Dermis blood vessel endothelial cell (primary cell): ENCODE results near the gene DMXL2. TPM values are rescaled to one million over a fixed set of nuclear protein-coding genes. Genes with fewer than 3 reads are reported as not detected.
"Not testable (repeated sequence)": the region's sequence is repeated elsewhere in the genome, so short reads cannot be mapped to it uniquely, and the experiment has no call there.

ENCODE experiments used
- DNase-seq: peaks from one replicate; pipeline ENCODE4 v3.0.0; 2010
- total RNA-seq: library from RNA; depleted of rRNA; stranded (reverse); fragments of >200 nt; gene quantifications from 2 replicates; pipeline ENCODE4 v1.2.3, GENCODE V29; 2014

The DMXL2 gene
- total RNA-seq, 1 donor from 2014 or later, result 12.6 TPM

DNA sequence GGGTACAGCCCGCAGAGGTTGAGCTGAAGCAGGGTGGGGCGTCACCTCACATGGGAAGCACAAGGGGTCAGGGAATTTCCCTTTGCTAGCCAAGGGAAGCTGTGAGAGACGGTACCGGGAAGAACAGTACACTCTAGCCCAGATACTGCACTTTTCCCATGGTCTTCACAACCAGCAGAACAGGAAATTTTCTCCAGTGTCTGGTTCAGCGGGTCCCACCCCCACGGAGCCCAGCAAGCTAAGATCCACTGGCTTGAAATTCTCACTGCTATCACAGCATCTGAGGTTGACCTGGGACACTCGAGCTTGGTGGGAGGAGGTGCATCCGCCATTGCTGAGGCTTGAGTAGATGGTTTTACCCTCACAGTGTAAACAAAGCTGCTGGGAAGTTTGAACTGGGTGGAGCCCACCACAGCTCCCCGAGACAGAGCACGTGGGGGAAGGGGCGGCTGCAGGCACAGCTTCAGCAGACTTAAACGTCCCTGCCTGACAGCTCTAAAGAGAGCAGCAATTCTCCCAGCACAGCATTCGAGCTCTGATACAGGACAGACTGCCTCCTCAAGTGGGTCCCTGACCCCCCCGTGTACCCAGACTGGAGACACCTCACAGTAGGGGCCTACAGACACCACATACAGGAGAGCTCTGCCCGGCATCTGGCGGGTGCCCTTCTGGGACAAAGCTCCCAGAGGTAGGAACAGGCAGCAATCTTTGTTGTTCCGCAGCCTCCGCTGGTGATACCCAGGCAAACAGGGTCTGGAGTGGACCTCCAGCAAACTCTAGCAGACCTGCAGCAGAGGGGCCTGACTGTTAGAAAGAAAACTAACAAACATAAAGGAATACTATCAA is 53.4 kb downstream of the DMXL2 start:
- not testable (repeated sequence) for DNase-seq

GRCh38 chr15:51561271-51561670 is 61.3 kb downstream of the DMXL2 start:
- DNase-seq, result no peak

GRCh38 chr15:51558876-51559275 is 63.7 kb downstream of the DMXL2 start:
- DNase-seq, result no peak

- no peak for DNase-seq
Measured at GRCh38 chr15:51558411-51558810, 64.2 kb downstream of the DMXL2 start.

DNA sequence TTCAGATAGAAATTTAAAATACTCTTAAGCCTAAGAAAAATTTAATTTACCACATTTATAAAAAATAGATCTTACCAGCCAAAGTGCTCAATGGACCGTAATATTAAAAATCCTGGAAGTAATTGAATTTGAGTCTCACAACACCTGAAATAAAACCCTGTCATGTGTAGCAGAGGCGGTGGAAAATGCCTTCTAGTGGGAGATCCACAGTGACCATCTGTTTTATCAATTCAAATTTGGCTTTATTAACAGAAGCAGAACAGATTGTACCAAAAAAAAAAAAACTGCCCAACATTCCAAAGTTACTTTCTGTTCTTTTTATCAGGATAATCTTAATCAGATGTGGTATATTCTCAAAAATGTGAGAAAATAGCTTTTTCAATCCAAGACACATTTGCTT is 71.7 kb downstream of the DMXL2 start:
- no peak for DNase-seq

- no peak for DNase-seq
Measured at GRCh38 chr15:51547656-51548055, 74.9 kb downstream of the DMXL2 start.

DNA sequence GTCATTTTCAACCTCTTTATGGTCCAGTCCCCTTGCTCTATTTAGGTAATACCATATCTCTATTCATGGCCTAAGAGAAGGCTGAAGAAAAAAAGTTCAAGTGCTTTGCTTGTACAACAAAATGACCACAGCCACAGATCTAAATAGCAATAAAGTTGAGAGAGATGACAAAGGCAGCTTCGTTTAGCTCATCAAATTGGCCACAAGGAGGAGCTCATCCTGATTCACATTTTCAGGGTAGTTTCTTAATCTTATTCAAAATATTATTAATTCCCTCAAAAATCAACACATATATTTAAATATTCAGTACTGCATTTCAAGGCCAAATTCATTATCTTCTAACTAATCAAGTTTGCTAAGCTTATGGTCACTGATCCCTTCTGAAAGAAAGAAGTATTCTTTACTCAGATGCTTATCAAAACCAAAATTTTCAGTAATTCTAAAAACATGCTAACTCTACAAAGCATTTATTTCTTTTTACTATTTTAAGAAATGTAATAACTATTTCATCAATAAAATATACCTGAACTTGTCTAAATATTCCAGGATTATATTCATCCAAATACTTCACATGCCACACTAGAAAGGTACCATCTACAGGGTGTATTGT is 85.5 kb downstream of the DMXL2 start:
- peak; percentile 56 for DNase-seq

GRCh38 chr15:51533672-51534398 is 88.7 kb downstream of the DMXL2 start:
- DNase-seq, result no peak

- DNase-seq, result no peak
Measured at GRCh38 chr15:51526955-51527354, 95.6 kb downstream of the DMXL2 start.

DNA sequence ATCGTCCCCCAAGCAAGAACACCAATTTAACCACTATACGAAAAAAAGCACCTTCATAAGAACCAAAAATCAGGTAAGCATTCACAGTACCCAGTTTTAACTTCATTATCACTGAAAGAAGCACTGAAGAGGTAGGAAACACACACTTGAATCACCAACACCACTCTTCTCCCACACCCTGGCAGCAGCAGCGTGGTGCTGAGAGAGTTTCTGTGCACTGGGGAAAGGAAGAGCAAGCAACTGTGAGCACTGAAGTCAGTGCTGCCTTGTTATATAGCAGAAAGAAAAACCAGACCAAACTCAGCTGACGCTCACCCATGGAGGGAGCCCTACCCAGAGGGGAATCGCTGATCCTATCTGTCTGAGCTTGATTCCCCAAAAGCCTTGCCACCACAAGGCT is 98.2 kb downstream of the DMXL2 start:
- no peak for DNase-seq

- DNase-seq, result no peak
Measured at GRCh38 chr15:51516291-51516690, 106.3 kb downstream of the DMXL2 start.

- DNase-seq, result no peak
Measured at GRCh38 chr15:51505251-51505650, 117.3 kb downstream of the DMXL2 start.

GRCh38 chr15:51503003-51503402 is 119.6 kb downstream of the DMXL2 start:
- no peak for DNase-seq

GRCh38 chr15:51499379-51499976 is 123.1 kb downstream of the DMXL2 start:
- peak; percentile 68 for DNase-seq

GRCh38 chr15:51497806-51498205 is 124.8 kb downstream of the DMXL2 start:
- DNase-seq, result no peak

GRCh38 chr15:51496246-51496645 is 126.3 kb downstream of the DMXL2 start:
- no peak for DNase-seq

DNA sequence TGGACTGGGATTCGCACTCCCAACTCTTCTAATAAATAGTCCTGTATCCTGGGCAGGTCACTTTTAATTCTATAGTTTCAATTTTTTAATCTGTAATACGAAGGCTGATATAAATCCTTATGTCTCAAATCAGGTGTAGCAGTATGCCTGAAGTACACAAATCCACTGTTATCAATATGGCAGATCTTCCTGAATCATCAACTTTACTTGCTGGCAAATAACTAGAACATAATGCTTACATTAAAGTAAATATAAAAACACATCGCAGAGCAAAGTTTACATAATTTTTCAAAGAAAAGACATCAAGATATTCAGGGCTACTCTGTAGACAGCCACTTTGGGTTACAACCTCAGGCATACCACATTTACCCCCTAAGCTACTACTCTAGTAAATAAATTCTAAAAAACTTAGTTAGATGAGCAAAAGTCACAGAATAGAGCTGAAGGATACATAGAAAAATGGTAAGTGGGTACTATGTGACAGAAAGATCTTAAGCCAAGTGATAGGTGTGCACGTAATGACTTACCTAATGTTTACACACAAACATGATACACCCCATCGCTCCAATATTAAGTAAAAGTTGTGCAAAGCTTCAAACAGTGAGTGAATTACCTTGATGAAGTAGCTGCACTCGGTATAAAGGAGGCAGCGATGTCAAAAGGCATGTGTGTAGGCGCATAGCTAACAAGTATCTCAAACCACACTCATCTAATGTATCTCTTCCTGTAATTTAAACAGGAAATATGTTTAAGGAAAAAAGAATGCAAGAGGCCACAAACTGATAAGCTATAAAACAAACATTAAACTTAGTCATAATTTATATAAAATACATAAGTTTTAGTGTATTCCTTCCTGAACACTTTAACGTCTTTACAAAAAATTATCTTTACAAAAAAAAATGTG is 127.9 kb downstream of the DMXL2 start:
- peak; percentile 23 for DNase-seq

- DNase-seq, result no peak
Measured at GRCh38 chr15:51493892-51494291, 128.7 kb downstream of the DMXL2 start.

DNA sequence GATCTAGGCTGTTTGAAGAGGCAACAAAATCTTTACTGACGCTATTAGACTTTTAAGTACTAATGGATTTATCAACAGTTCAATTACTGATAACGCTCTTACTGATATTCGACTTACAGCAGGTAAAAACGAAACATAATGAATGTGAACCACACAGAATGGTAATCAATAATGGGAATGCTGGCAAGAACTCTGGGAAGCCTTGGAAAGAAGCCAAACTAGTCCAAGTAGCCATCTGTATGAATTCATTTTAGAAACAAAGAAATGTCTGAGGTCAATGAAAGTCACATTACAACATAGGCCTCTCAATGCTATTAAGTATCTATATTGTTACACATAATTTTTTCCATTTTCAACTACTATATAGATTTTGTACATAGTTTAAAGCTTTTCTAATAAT is 130.0 kb downstream of the DMXL2 start:
- DNase-seq, result peak; percentile 52

GRCh38 chr15:51491941-51492340 is 130.6 kb downstream of the DMXL2 start:
- no peak for DNase-seq

GRCh38 chr15:51484781-51485180 is 137.8 kb downstream of the DMXL2 start:
- no peak for DNase-seq

GRCh38 chr15:51483985-51484384 is 138.6 kb downstream of the DMXL2 start:
- no peak for DNase-seq
